K562 (cell line): Measurements from ENCODE around the gene SLC25A20. TPM values are rescaled to one million over a fixed set of nuclear protein-coding genes. Genes with fewer than 3 reads are reported as not detected.

Experiments
- ATAC-seq: fragments of 200-7000 bp; cut with Tn5 transposase; 3 replicates; pipeline ENCODE4 v1.9.1; 2020; ENCODE audit warnings: moderate library complexity
- BruUV-seq: library from RNA; stranded (reverse); fragments of 400-500 nt; replicated peaks from 2 replicates; lab custom pipeline; 2021; lab: Mats Ljungman, UMichigan
- CTCF ChIA-PET: fragments of 300-600 bp; formaldehyde crosslinking; extraction: SDS; loops from one replicate; lab custom pipeline; 2021; ENCODE audit warnings: low intra/inter-chr PET ratio; lab: Yijun Ruan, JAX
- POLR2A ChIA-PET: fragments of 300-600, 350-650 bp; sonication (Branson Sonifier 250); formaldehyde crosslinking; extraction: SDS; loops from one replicate; lab custom pipeline; 2021; ENCODE audit warnings: antibody characterized with exemption, inconsistent platforms; lab: Yijun Ruan, JAX
- DNase-seq, 4 experiments: peaks; one replicate each; pipeline versions ENCODE4 v3.0.0 to v3.0.0-alpha.2; 2011 to 2018; ENCODE audit warnings: low spot score in 3 of 4, mixed read lengths in 3 of 4; ENCODE audit errors: extremely low read depth in 1 of 4
- FAIRE-seq: peaks from 2 replicates; lab custom pipeline; 2011; peaks lifted over from hg19 to GRCh38; lab: Jason Lieb, UNC
- H2AFZ ChIP-seq: 2 replicates; pipeline ENCODE4 v1.6.0; 2011; ENCODE audit warnings: low read depth, low read length, control low read depth, inconsistent platforms
- H3K27ac ChIP-seq: fragments of 200-600 bp; 3 replicates; pipeline ENCODE4 v1.8.0; 2011; ENCODE audit warnings: low read depth, mild to moderate bottlenecking, control low read depth, inconsistent platforms, low read length, moderate library complexity, mixed read lengths; ENCODE audit errors: extremely low read depth
- H3K27me3 ChIP-seq, 2 experiments: fragments of 300-600 bp in 1 of 2; 2 replicates in 1 of 2; 3 replicates in 1 of 2; pipeline versions ENCODE4 v1.6.0 to v1.8.0; 2011; ENCODE audit warnings: inconsistent platforms in 2 of 2, low read length in 2 of 2, mild to moderate bottlenecking in 1 of 2, mixed read lengths in 1 of 2, moderate library complexity in 1 of 2; ENCODE audit not compliant: control insufficient read depth in 2 of 2, insufficient read depth in 2 of 2
- H3K36me3 ChIP-seq: fragments of 300-600 bp; 3 replicates; pipeline ENCODE4 v1.8.0; 2011; ENCODE audit warnings: mild to moderate bottlenecking, low read length, inconsistent platforms; ENCODE audit not compliant: control insufficient read depth, insufficient read depth
- H3K4me1 ChIP-seq, 2 experiments: fragments of 200-600 bp in 1 of 2; replicated peaks in 1 of 2; 2 replicates in 1 of 2; 3 replicates in 1 of 2; pipeline versions ENCODE4 v1.5.1 to v1.8.0; 2011; ENCODE audit warnings: inconsistent platforms in 2 of 2, low read length in 2 of 2, mild to moderate bottlenecking in 1 of 2, mixed read lengths in 1 of 2, moderate library complexity in 1 of 2; ENCODE audit not compliant: control insufficient read depth in 2 of 2, insufficient read depth in 2 of 2
- H3K4me2 ChIP-seq: 2 replicates; pipeline ENCODE4 v1.6.1; 2011; ENCODE audit warnings: low read length, control low read depth, inconsistent platforms, mixed read lengths; ENCODE audit not compliant: insufficient read depth
- H3K4me3 ChIP-seq: fragments of 200-600 bp; sonication (generic), shearing (Covaris generic); 2 replicates; pipeline ENCODE4 v1.5.1; 2016; ENCODE audit warnings: control low read depth, inconsistent platforms
- H3K79me2 ChIP-seq: fragments of 200-600 bp; 3 replicates; pipeline ENCODE4 v1.8.0; 2011; ENCODE audit warnings: low read length, inconsistent platforms; ENCODE audit not compliant: control insufficient read depth, insufficient read depth
- H3K9ac ChIP-seq, 2 experiments: 2 replicates each; pipeline versions ENCODE4 v1.6.0 to v1.6.1; 2011; ENCODE audit warnings: low read depth in 2 of 2, low read length in 2 of 2, control low read depth in 1 of 2, inconsistent platforms in 1 of 2, mild to moderate bottlenecking in 1 of 2, mixed read lengths in 1 of 2; ENCODE audit not compliant: insufficient read depth in 1 of 2
- H3K9me1 ChIP-seq: one replicate; pipeline ENCODE4 v1.6.0; 2011; ENCODE audit warnings: inconsistent platforms, mild to moderate bottlenecking, low read length, moderate library complexity; ENCODE audit not compliant: control insufficient read depth, insufficient read depth
- H3K9me3 ChIP-seq: replicated peaks from 2 replicates; pipeline ENCODE4 v1.5.1; 2011; ENCODE audit warnings: low read depth, low read length, inconsistent platforms; ENCODE audit not compliant: control insufficient read depth, insufficient read depth
- H4K20me1 ChIP-seq: replicated peaks from 2 replicates; pipeline ENCODE4 v1.6.1; 2011; ENCODE audit warnings: low read length, inconsistent platforms, mixed read lengths; ENCODE audit not compliant: control insufficient read depth, insufficient read depth
- HNRNPH1 ChIP-seq: fragments of 200-400 bp; formaldehyde crosslinking; optimal IDR thresholded peaks from 2 replicates; pipeline ENCODE3; 2017; ENCODE audit warnings: low read depth, mild to moderate bottlenecking, low read length, moderate library complexity
- MTA2 ChIP-seq: fragments of 450-650 bp; IDR thresholded peaks from 2 replicates; pipeline ENCODE4 v1.6.1; 2016; ENCODE audit warnings: low read depth
- SMARCA5 ChIP-seq: fragments of 450-650 bp; IDR thresholded peaks from 2 replicates; pipeline ENCODE4 v1.6.1; 2016
- ZBTB7A ChIP-seq: IDR thresholded peaks from 2 replicates; pipeline ENCODE4 v1.6.1; 2011; ENCODE audit warnings: low read depth, mild to moderate bottlenecking, low read length, moderate library complexity, borderline replicate concordance; ENCODE audit not compliant: control insufficient read depth
- ZFX ChIP-seq: sonication (generic); formaldehyde crosslinking; IDR thresholded peaks from 2 replicates; pipeline ENCODE4 v1.8.0; 2022; ENCODE audit warnings: mild to moderate bottlenecking, missing genetic modification reagents, moderate library complexity
- ZNF277 ChIP-seq: fragments of 250-450 bp; sonication (Bioruptor Pico); IDR thresholded peaks from 2 replicates; pipeline ENCODE4 v1.8.0; 2022; ENCODE audit warnings: inconsistent platforms, mild to moderate bottlenecking, moderate library complexity, borderline replicate concordance
- ZNF407 ChIP-seq: fragments of 450-650 bp; IDR thresholded peaks from 2 replicates; pipeline ENCODE4 v1.6.1; 2016; ENCODE audit warnings: low read depth
- WGBS: fragments of 100-300 bp; shearing (Covaris generic); methylation state at CpG from one replicate; pipeline ENCODE4 v1.1.6; 2016; ENCODE audit warnings: low coverage, mixed read lengths; ENCODE audit not compliant: insufficient coverage; ENCODE audit errors: missing lambda C conversion rate; 5-methylcytosine and 5-hydroxymethylcytosine counted together
- in situ Hi-C: fragments of 300-500 bp; cut with MboI; formaldehyde crosslinking; loops from 4 replicates; pipeline ENCODE4 v1.15.0; 2018; ENCODE audit warnings: inconsistent platforms, mixed read lengths
- intact Hi-C: fragments of 100-400 bp; cut with micrococcal nuclease; formaldehyde crosslinking; loops from 2 replicates; pipeline ENCODE4 v1.14.2; 2022
- polyA plus RNA-seq, 8 experiments: library from polyadenylated mRNA; depleted of rRNA in 4 of 8; stranded (reverse) in 5 of 8; unstranded in 3 of 8; fragments of >200 nt; fragmentation: Nextera tagmentation in 2 of 8; fragmentation: Illumina TruSeq in 1 of 8; extraction: Ambion mirVana in 2 of 8; extraction: Trizol in 1 of 8; gene quantifications; 2 replicates each; pipeline versions ENCODE4 v1.2.1 to v1.2.3, GENCODE V29; 2011 to 2014; ENCODE audit warnings: inconsistent platforms in 1 of 8, missing spikeins in 1 of 8
- total RNA-seq, 7 experiments: library from RNA; depleted of rRNA in 6 of 7; stranded (reverse); fragments of >200 nt in 6 of 7; fragmentation: Illumina TruSeq in 2 of 7; extraction: Trizol in 2 of 7; gene quantifications; 2 replicates each; pipeline versions ENCODE4 v1.2.1 to v1.2.3, GENCODE V29; 2011 to 2021; ENCODE audit warnings: low replicate concordance in 1 of 7
- TF ChIP-seq, protein P1 (sequence below): fragments of 450-650 bp; IDR thresholded peaks from 2 replicates; pipeline ENCODE4 v1.6.1; 2016; ENCODE audit warnings: mild to moderate bottlenecking
- TF ChIP-seq, protein P2 (sequence below): fragments of 450-650 bp; formaldehyde crosslinking; IDR thresholded peaks from 2 replicates; pipeline ENCODE4 v1.4.0; 2022; ENCODE audit warnings: mild to moderate bottlenecking, moderate library complexity

SLC25A20 gene
- total and polyA plus RNA-seq, 9 of the 15 experiments (the other 6 are each of a cell fraction or from before 2014, with no cell fraction given), result 14.3 to 48.1 (median 21.6) TPM

- ChIA-PET CTCF (no interaction called here), POLR2A (interaction anchor here (0.7 to 2.5 kb wide), 3 partner anchors 19 to 156 kb away, joined by 3 to 8 read pairs (median 7); partner anchors contain the start of gene ARIH2)
- Histone ChIP-seq H2AFZ (peak overlapping the region; percentile 90), H3K36me3 (no peaks in the 10 kb centered on the region), H3K4me1 (peaks cover 7 to 12% of the 10 kb centered on the region in 2 experiments; a peak in 3 of 5 replicates), H3K4me3 (peak overlapping the region; percentile 73), H3K9me1 (no peaks in the 10 kb centered on the region), H3K9ac (peak overlapping the region in 1 of 2 experiments; percentile 69; a peak in 2 of 4 replicates), H3K27ac (peak overlapping the region; percentile 64; the same call in 2 of the 3 replicates), H3K9me3 (no peaks in the 10 kb centered on the region), H3K27me3 (no peaks in the 10 kb centered on the region), H3K4me2 (peak overlapping the region; percentile 82), H4K20me1 (no peaks in the 10 kb centered on the region), H3K79me2 (peaks cover 13% of the 10 kb centered on the region; the same call in 2 of the 3 replicates)
- in situ Hi-C loops, result no loop called here
- 57% methylated on average over 4 of the region's 4 CpGs for WGBS
- FAIRE-seq (no peak), DNase-seq (peak in 1 of 4 experiments; percentile 8), ATAC-seq (no peak)
- no TSS peak for BruUV-seq
- intact Hi-C loops, result loop anchor here (5.0 kb wide), 1 partner anchor 52 kb away; the partner anchor contains the start of gene PRKAR2A
- TF ChIP-seq ZNF277 (CRISPR knock-in tag) (no peak), MTA2 (no peak), ZFX (CRISPR knock-in tag) (0 out of 2 replicates have a peak, but pooled peaks have one; percentile 5), ZNF407 (no peak), ZBTB7A (no peak), SMARCA5 (0 out of 2 replicates have a peak, but pooled peaks have one; percentile 1), HNRNPH1 (no peak)
- TF ChIP-seq, protein P1, sequence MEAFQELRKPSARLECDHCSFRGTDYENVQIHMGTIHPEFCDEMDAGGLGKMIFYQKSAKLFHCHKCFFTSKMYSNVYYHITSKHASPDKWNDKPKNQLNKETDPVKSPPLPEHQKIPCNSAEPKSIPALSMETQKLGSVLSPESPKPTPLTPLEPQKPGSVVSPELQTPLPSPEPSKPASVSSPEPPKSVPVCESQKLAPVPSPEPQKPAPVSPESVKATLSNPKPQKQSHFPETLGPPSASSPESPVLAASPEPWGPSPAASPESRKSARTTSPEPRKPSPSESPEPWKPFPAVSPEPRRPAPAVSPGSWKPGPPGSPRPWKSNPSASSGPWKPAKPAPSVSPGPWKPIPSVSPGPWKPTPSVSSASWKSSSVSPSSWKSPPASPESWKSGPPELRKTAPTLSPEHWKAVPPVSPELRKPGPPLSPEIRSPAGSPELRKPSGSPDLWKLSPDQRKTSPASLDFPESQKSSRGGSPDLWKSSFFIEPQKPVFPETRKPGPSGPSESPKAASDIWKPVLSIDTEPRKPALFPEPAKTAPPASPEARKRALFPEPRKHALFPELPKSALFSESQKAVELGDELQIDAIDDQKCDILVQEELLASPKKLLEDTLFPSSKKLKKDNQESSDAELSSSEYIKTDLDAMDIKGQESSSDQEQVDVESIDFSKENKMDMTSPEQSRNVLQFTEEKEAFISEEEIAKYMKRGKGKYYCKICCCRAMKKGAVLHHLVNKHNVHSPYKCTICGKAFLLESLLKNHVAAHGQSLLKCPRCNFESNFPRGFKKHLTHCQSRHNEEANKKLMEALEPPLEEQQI, result no peak
- TF ChIP-seq, protein P2, sequence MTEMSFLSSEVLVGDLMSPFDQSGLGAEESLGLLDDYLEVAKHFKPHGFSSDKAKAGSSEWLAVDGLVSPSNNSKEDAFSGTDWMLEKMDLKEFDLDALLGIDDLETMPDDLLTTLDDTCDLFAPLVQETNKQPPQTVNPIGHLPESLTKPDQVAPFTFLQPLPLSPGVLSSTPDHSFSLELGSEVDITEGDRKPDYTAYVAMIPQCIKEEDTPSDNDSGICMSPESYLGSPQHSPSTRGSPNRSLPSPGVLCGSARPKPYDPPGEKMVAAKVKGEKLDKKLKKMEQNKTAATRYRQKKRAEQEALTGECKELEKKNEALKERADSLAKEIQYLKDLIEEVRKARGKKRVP (CRISPR knock-in tag), result no peak
Observed at GRCh38 chr3:48899273-48899672, 591 bp upstream of the SLC25A20 start.
